Brain microvascular endothelial cell (primary cell): Measurements from ENCODE around the gene OR4D11.
"Not testable (repeated sequence)": the region's sequence is repeated elsewhere in the genome, so short reads cannot be mapped to it uniquely, and the experiment has no call there.

ENCODE experiments used
- DNase-seq: peaks from one replicate; pipeline ENCODE4 v3.0.0-alpha.2; 2020
- H3K27ac ChIP-seq: fragments of 250-450 bp; sonication (Bioruptor Pico); 2 replicates; pipeline ENCODE4 v1.5.1; 2020; ENCODE audit warnings: mild to moderate bottlenecking, moderate library complexity
- H3K27me3 ChIP-seq: fragments of 250-450 bp; sonication (Bioruptor Pico); replicated peaks from 2 replicates; pipeline ENCODE4 v1.5.1; 2020; ENCODE audit warnings: mild to moderate bottlenecking
- H3K36me3 ChIP-seq: fragments of 250-450 bp; sonication (Bioruptor Pico); replicated peaks from 2 replicates; pipeline ENCODE4 v1.5.1; 2020; ENCODE audit warnings: mild to moderate bottlenecking
- H3K4me3 ChIP-seq: 2 replicates; pipeline ENCODE4 v1.5.1; 2011; ENCODE audit warnings: low read depth, mild to moderate bottlenecking, control low read depth, low read length, moderate library complexity
- CTCF ChIP-seq: IDR thresholded peaks from 2 replicates; pipeline ENCODE4 v1.5.1; 2011; ENCODE audit warnings: low read depth, mild to moderate bottlenecking, moderate library complexity, low read length, control low read depth, inconsistent platforms; ENCODE audit errors: missing control alignments
- in situ Hi-C: cut with HindIII; loops from 2 replicates; pipeline ENCODE4 v1.10.0; 2017; ENCODE audit warnings: low sequenced_read_pairs, low pct_ligation_motif_present

OR4D11 gene

GRCh38 chr11:59479906-59480305, 23.5 kb upstream of the OR4D11 start:
- Histone ChIP-seq H3K4me3 (no peak overlapping the region), H3K36me3 (no peaks in the 10 kb centered on the region), H3K27ac (no peak overlapping the region), H3K27me3 (no peaks in the 10 kb centered on the region)
- TF ChIP-seq CTCF = no peak
- in situ Hi-C loops = no loop called here
- no peak for DNase-seq

GRCh38 chr11:59480359-59480758, 23.0 kb upstream of the OR4D11 start:
- Histone ChIP-seq H3K4me3 (no peak overlapping the region), H3K36me3 (no peaks in the 10 kb centered on the region), H3K27ac (no peak overlapping the region), H3K27me3 (no peaks in the 10 kb centered on the region)
- in situ Hi-C loops = no loop called here
- no peak for DNase-seq
- no peak for TF ChIP-seq CTCF

- no peaks in the 10 kb centered on the region for H3K36me3 ChIP-seq
- no peak overlapping the region for H3K27ac ChIP-seq
- no peak for DNase-seq
- no peak for TF ChIP-seq CTCF
- no peak overlapping the region for H3K4me3 ChIP-seq
- H3K27me3 ChIP-seq = no peaks in the 10 kb centered on the region
- in situ Hi-C loops = no loop called here
Measured at GRCh38 chr11:59501931-59502330, 1.4 kb upstream of the OR4D11 start.

- Histone ChIP-seq H3K36me3 (no peaks in the 10 kb centered on the region), H3K4me3 (no peak within 1 kb of the TSS), H3K27ac (no peak within 1 kb of the TSS), H3K27me3 (no peaks in the 10 kb centered on the region)
- no peak for TF ChIP-seq CTCF
- no peak for DNase-seq
- in situ Hi-C loops = no loop called here
Measured at GRCh38 chr11:59510941-59511589, 7.7 kb downstream of the OR4D11 start, which contains the start of gene OR4D9. Gene OR4D9 (plus strand): TSS chr11:59511539. CDS start chr11:59514913, 3,374 bp downstream.

GRCh38 chr11:59511675-59512074, 8.3 kb downstream of the OR4D11 start:
- no peak for DNase-seq
- no peak for TF ChIP-seq CTCF
- Histone ChIP-seq H3K4me3 (no peak overlapping the region), H3K27ac (no peak overlapping the region), H3K36me3 (no peaks in the 10 kb centered on the region), H3K27me3 (no peaks in the 10 kb centered on the region)
- in situ Hi-C loops = no loop called here

- in situ Hi-C loops, DNase-seq, H3K27me3 ChIP-seq, H3K36me3 ChIP-seq, H3K4me3 ChIP-seq, H3K27ac ChIP-seq: not testable (repeated sequence)
Measured at GRCh38 chr11:59520139-59520538, 16.8 kb downstream of the OR4D11 start.
